ENCODE measurements around the gene CHRM5. TPM values are rescaled to one million over a fixed set of nuclear protein-coding genes. Genes with fewer than 3 reads are reported as not detected.

Gene CHRM5
- total and polyA plus RNA-seq, 3 donors from 2014 or later: 0.81 to 1.3 (median 0.94) TPM

DNA sequence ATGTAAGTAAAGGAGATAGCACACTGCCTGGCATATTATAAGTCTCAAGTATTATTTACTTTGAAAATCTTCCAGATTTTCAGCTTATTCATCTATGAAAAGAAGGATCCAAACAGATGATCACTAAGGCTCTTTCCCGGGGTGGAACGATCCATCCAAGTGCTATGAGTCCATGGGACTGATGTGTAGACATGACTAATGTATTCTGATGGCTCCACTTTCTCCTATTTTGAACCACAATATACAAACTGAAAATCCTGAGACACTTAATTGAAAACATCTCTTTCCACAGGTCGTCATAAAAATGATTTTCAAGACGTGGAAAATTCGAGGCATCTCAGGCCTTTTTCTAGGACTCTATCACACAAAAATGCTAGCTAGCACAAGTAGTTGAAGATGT lies 33.4 kb upstream of the CHRM5 start:
- no peaks in the 10 kb centered on the region for H3K4me1 ChIP-seq
- H3K4me3 ChIP-seq: no peak overlapping the region
- H3K27me3 ChIP-seq: no peaks in the 10 kb centered on the region
- WGBS, 2 donors: 87 to 96% methylated on average over 5 of the region's 5 CpGs
- intact Hi-C loops (cut with DNase I; ENCODE audit: low total_unique reads): no loop called here
- H3K36me3 ChIP-seq (ENCODE audit: low read depth, missing control alignments): no peaks in the 10 kb centered on the region
- no peak overlapping the region for H3K27ac ChIP-seq
- DNase-seq: no peak
- TF ChIP-seq, protein P1, sequence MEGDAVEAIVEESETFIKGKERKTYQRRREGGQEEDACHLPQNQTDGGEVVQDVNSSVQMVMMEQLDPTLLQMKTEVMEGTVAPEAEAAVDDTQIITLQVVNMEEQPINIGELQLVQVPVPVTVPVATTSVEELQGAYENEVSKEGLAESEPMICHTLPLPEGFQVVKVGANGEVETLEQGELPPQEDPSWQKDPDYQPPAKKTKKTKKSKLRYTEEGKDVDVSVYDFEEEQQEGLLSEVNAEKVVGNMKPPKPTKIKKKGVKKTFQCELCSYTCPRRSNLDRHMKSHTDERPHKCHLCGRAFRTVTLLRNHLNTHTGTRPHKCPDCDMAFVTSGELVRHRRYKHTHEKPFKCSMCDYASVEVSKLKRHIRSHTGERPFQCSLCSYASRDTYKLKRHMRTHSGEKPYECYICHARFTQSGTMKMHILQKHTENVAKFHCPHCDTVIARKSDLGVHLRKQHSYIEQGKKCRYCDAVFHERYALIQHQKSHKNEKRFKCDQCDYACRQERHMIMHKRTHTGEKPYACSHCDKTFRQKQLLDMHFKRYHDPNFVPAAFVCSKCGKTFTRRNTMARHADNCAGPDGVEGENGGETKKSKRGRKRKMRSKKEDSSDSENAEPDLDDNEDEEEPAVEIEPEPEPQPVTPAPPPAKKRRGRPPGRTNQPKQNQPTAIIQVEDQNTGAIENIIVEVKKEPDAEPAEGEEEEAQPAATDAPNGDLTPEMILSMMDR (IDR thresholded peaks at IDR 0.05): no peak
- no peaks in the 10 kb centered on the region for H3K9me3 ChIP-seq

DNA sequence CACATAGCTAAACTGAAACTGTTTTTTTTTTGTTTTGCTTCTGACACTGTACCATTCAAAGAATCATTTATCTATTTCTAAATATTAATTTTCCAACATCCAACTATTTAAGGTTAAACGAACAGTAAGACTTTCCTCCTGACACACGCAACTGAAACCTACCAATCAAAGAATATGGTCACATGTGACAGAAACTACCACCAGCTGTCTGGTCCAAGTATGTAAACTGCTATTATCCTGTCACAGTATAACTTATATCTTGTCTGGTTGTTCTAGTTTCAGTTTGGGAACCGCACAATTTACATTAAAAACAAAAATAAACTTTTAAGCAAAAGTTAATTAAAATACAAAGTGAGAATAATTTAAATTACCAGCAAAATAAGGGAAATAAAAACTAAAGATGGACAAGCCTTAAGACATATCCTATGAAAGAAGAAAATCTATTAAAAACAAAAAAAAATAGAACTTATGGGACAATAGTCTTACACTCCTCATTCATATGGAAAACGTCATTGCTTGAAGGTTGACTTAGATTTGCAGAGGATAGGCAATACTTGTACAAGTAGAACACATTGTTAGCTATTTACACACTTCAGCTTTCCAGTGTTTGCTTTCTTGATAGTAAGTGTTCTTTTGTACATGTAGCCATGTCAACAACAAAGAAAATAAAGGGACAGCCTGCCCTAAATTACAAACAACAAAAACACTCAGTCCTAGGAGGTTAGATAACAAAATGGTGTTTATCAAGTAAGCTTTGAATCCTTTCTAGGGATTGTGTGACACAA lies 26.8 kb upstream of the CHRM5 start:
- no peak for TF ChIP-seq POLR2A (IDR thresholded peaks at IDR 0.05)
- TF ChIP-seq, protein P1 (IDR thresholded peaks at IDR 0.05): no peak
- no peaks in the 10 kb centered on the region for H3K27me3 ChIP-seq
- no peaks in the 10 kb centered on the region for H3K9me3 ChIP-seq
- H3K36me3 ChIP-seq (ENCODE audit: low read depth, missing control alignments): no peaks in the 10 kb centered on the region
- intact Hi-C loops (cut with DNase I; ENCODE audit: low total_unique reads): no loop called here
- DNase-seq: no peak
- H3K4me1 ChIP-seq: no peaks in the 10 kb centered on the region
- H3K4me3 ChIP-seq: no peak overlapping the region
- no peak overlapping the region for H3K27ac ChIP-seq
- WGBS, 2 donors: 72 to 82% methylated on average over 4 of the region's 4 CpGs

DNA sequence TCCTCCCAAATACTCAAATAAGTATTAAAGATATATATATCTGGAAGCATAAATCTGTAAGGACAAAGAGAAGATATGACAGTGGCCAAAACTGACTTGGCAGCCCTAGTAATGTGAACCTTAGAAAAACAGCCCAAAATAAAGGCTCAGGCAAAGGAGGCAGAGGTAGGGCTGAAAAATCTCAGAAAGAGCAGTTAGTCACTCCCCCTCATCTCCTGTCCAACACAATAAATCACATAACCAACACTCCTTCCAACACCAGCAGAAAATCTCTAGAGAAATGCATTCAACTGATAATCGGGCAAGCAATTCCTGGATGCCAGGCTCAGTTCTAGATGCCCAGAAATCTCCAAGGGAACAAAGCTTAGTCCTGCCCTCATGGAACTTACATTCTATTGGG lies 22.1 kb upstream of the CHRM5 start:
- H3K4me1 ChIP-seq: no peaks in the 10 kb centered on the region
- H3K4me3 ChIP-seq: no peak overlapping the region
- H3K36me3 ChIP-seq (ENCODE audit: low read depth, missing control alignments): no peaks in the 10 kb centered on the region
- 50 to 56% methylated on average over 1 of the region's 1 CpG for WGBS, 2 donors
- intact Hi-C loops (cut with DNase I; ENCODE audit: low total_unique reads): no loop called here
- H3K27me3 ChIP-seq: no peaks in the 10 kb centered on the region
- H3K27ac ChIP-seq: no peak overlapping the region
- H3K9me3 ChIP-seq: no peaks in the 10 kb centered on the region
- DNase-seq: no peak
- TF ChIP-seq, protein P1 (IDR thresholded peaks at IDR 0.05): no peak
- TF ChIP-seq POLR2A (IDR thresholded peaks at IDR 0.05): no peak

DNA sequence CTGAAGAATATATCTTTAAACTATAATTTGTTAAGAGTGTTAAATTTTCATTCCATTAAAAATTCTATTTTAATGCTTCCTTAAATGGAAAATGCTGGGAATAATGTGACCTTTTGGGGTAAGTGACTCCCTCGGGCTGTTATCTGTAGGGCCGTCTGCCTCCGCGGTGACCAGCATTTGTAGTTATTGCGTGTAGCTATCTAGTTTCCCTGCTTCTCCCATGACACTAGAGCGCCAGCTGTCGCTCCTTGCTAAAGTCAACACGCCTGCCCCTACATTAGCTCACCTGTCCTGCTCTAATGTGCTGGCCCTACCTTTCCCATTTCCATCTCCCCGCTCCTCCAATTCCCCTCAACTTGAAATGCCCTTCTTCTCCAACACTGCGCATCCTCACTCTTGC lies 12.4 kb upstream of the CHRM5 start:
- Histone ChIP-seq H3K36me3 (ENCODE audit: low read depth, missing control alignments) (no peaks in the 10 kb centered on the region), H3K27ac (no peak overlapping the region), H3K27me3 (no peaks in the 10 kb centered on the region), H3K4me1 (no peaks in the 10 kb centered on the region), H3K9me3 (no peaks in the 10 kb centered on the region), H3K4me3 (no peak overlapping the region)
- TF ChIP-seq, protein P1 (IDR thresholded peaks at IDR 0.05): no peak
- TF ChIP-seq POLR2A (IDR thresholded peaks at IDR 0.05): no peak
- DNase-seq: no peak
- intact Hi-C loops (cut with DNase I; ENCODE audit: low total_unique reads): no loop called here
- WGBS, 2 donors: 72 to 80% methylated on average over 10 of the region's 10 CpGs

- H3K4me1 ChIP-seq: no peaks in the 10 kb centered on the region
- DNase-seq: no peak
- WGBS, 2 donors: 38 to 50% methylated on average over 1 of the region's 1 CpG
- intact Hi-C loops (cut with DNase I; ENCODE audit: low total_unique reads): no loop called here
- H3K4me3 ChIP-seq: no peak overlapping the region
- H3K9me3 ChIP-seq: no peaks in the 10 kb centered on the region
- H3K27ac ChIP-seq: no peak overlapping the region
- TF ChIP-seq, protein P1 (IDR thresholded peaks at IDR 0.05): no peak
- no peak for TF ChIP-seq POLR2A (IDR thresholded peaks at IDR 0.05)
- H3K27me3 ChIP-seq: no peaks in the 10 kb centered on the region
- H3K36me3 ChIP-seq (ENCODE audit: low read depth, missing control alignments): no peaks in the 10 kb centered on the region
Measured at GRCh38 chr15:33956397-33956796, 11.9 kb upstream of the CHRM5 start.
